CD4-positive, alpha-beta T cell (primary cell): ENCODE measurements around the gene PIGU. TPM values are rescaled to one million over a fixed set of nuclear protein-coding genes. Genes with fewer than 3 reads are reported as not detected.
A peak's percentile ranks its signal among the peaks of the same experiment; 100 is the strongest.

Experiments used
- ATAC-seq: fragments of 200-7000 bp; cut with Tn5 transposase; one replicate; pipeline ENCODE4 v1.10.0; 2022; ENCODE audit warnings: mild to moderate bottlenecking; ENCODE audit not compliant: poor library complexity
- CTCF ChIA-PET: fragments of 350-600 bp; sonication (Branson Sonifier 250); formaldehyde crosslinking; loops from one replicate; lab custom pipeline; 2021; ENCODE audit warnings: antibody characterized with exemption, inconsistent platforms; lab: Charles Lee
- POLR2A ChIA-PET: fragments of 350-600 bp; sonication (Branson Sonifier 250); formaldehyde crosslinking; loops from one replicate; lab custom pipeline; 2021; ENCODE audit warnings: antibody characterized with exemption, inconsistent platforms; lab: Charles Lee
- DNase-seq, 14 experiments: peaks; one replicate each; pipeline ENCODE4 v3.0.0-alpha.2; 2013 to 2020; ENCODE audit warnings: mixed read lengths in 2 of 14
- H3K27ac ChIP-seq, 2 donors: one replicate each; pipeline versions ENCODE4 v1.5.1 to v1.7.0; 2013; ENCODE audit warnings: low read length in 2 of 2, low read depth in 1 of 2, mild to moderate bottlenecking in 1 of 2
- H3K27me3 ChIP-seq, 2 experiments: 1 replicate in 1 of 2; 2 replicates in 1 of 2; pipeline versions ENCODE4 v1.6.1 to v1.7.0; 2013; ENCODE audit warnings: low read length in 2 of 2, control low read depth in 1 of 2, mild to moderate bottlenecking in 1 of 2, moderate library complexity in 1 of 2; ENCODE audit not compliant: insufficient read depth in 2 of 2, control insufficient read depth in 1 of 2
- H3K36me3 ChIP-seq: one replicate; pipeline ENCODE4 v1.6.1; 2013; ENCODE audit warnings: low read length, control low read depth; ENCODE audit not compliant: insufficient read depth
- H3K4me1 ChIP-seq: one replicate; pipeline ENCODE4 v1.6.1; 2013; ENCODE audit warnings: low read length, control low read depth; ENCODE audit not compliant: insufficient read depth
- H3K4me3 ChIP-seq: one replicate; pipeline ENCODE4 v1.5.1; 2013; ENCODE audit warnings: mild to moderate bottlenecking, low read length, moderate library complexity
- H3K9me3 ChIP-seq, 2 experiments: 1 replicate in 1 of 2; 2 replicates in 1 of 2; pipeline versions ENCODE4 v1.6.1 to v1.7.0; 2013; ENCODE audit warnings: low read length in 2 of 2, mild to moderate bottlenecking in 2 of 2, control low read depth in 1 of 2, moderate library complexity in 1 of 2; ENCODE audit not compliant: control insufficient read depth in 1 of 2, insufficient read depth in 1 of 2
- H3K27ac Mint-ChIP-seq: one replicate; pipeline ENCODE4 v1.8.0; 2020; ENCODE audit warnings: mixed read lengths
- H3K27me3 Mint-ChIP-seq: one replicate; pipeline ENCODE4 v1.8.0; 2021; ENCODE audit warnings: mixed read lengths
- H3K36me3 Mint-ChIP-seq: one replicate; pipeline ENCODE4 v1.8.0; 2021; ENCODE audit warnings: low read depth, mixed read lengths
- H3K4me1 Mint-ChIP-seq: one replicate; pipeline ENCODE4 v1.8.0; 2021; ENCODE audit warnings: low read depth, mixed read lengths
- H3K4me3 Mint-ChIP-seq: one replicate; pipeline ENCODE4 v1.8.0; 2020; ENCODE audit warnings: mild to moderate bottlenecking, mixed read lengths
- H3K9me3 Mint-ChIP-seq: one replicate; pipeline ENCODE4 v1.8.0; 2020; ENCODE audit warnings: mixed read lengths
- CTCF ChIP-seq: fragments of 200-600 bp; IDR thresholded peaks from one replicate; pipeline ENCODE4 v1.8.0; 2022; ENCODE audit warnings: antibody characterized with exemption, mild to moderate bottlenecking
- intact Hi-C, 2 experiments: fragments of 100-400 bp; cut with DNase I in 1 of 2; cut with micrococcal nuclease in 1 of 2; formaldehyde crosslinking; loops; one replicate each; pipeline versions ENCODE4 v1.15.1 to v1.9.0; 2023 to 2025; cut with DNase I, micrococcal nuclease
- total RNA-seq, 174 experiments: library from RNA in 2 of 174; stranded (reverse) in 2 of 174; gene quantifications; one replicate each; pipeline ENCODE4 v1.2.3 and lab custom pipeline; 2021 to 2026

The PIGU gene
- total RNA-seq, 2 experiments from 2014 or later, result 4.6 to 5.5 TPM

GRCh38 chr20:34582221-34582620, 94.7 kb downstream of the PIGU start:
- no peak for DNase-seq
- H3K27ac ChIP-seq, result no peak overlapping the region
- no peak for TF ChIP-seq CTCF
- peaks cover 33% of the 10 kb centered on the region for H3K36me3 ChIP-seq
- Mint-ChIP-seq H3K9me3 (no peaks in the 10 kb centered on the region), H3K27me3 (no peaks in the 10 kb centered on the region), H3K4me1 (peaks cover 22% of the 10 kb centered on the region), H3K4me3 (no peak overlapping the region), H3K27ac (peak overlapping the region; percentile 80), H3K36me3 (peaks cover 71% of the 10 kb centered on the region)
- no peaks in the 10 kb centered on the region for H3K27me3 ChIP-seq
- CTCF ChIA-PET, result no interaction called here
- no peaks in the 10 kb centered on the region for H3K9me3 ChIP-seq
- peaks cover 19% of the 10 kb centered on the region for H3K4me1 ChIP-seq
- no peak for ATAC-seq
- intact Hi-C loops, result no loop called here
- POLR2A ChIA-PET, result no interaction called here
- H3K4me3 ChIP-seq, result no peak overlapping the region

- DNase-seq (no peak), ATAC-seq (no peak)
- Mint-ChIP-seq H3K4me1 (peaks cover 22% of the 10 kb centered on the region), H3K36me3 (peaks cover 67% of the 10 kb centered on the region), H3K4me3 (no peak overlapping the region), H3K27ac (peak overlapping the region; percentile 80), H3K9me3 (no peaks in the 10 kb centered on the region), H3K27me3 (no peaks in the 10 kb centered on the region)
- H3K27ac ChIP-seq, result peak overlapping the region in 1 of 2 donors; percentile 0
- H3K36me3 ChIP-seq, result peaks cover 28% of the 10 kb centered on the region
- intact Hi-C loops, result no loop called here
- TF ChIP-seq CTCF, result no peak
- H3K9me3 ChIP-seq, result no peaks in the 10 kb centered on the region
- ChIA-PET CTCF (no interaction called here), POLR2A (interaction anchor here (1.3 kb wide), 1 partner anchor 65 kb away, joined by 4 read pairs; the partner anchor contains the start of gene DYNLRB1)
- H3K4me1 ChIP-seq, result peaks cover 19% of the 10 kb centered on the region
- H3K27me3 ChIP-seq, result no peaks in the 10 kb centered on the region
- no peak overlapping the region for H3K4me3 ChIP-seq
These were observed 95.3 kb downstream of the PIGU start for GRCh38 chr20:34581341-34582184.

GRCh38 chr20:34579979-34580940, 96.6 kb downstream of the PIGU start:
- no peaks in the 10 kb centered on the region for H3K27me3 ChIP-seq
- H3K36me3 ChIP-seq, result peaks cover 24% of the 10 kb centered on the region
- CTCF ChIA-PET, result no interaction called here
- no peak overlapping the region for H3K4me3 Mint-ChIP-seq
- intact Hi-C loops, result no loop called here
- peak overlapping the region; percentile 8 to 70 for H3K27ac ChIP-seq
- H3K36me3 Mint-ChIP-seq, result peaks cover 61% of the 10 kb centered on the region
- no peaks in the 10 kb centered on the region for H3K9me3 ChIP-seq
- DNase-seq (peak in 3 of 14 experiments; percentile 29 to 57 (median 35)), ATAC-seq (peak; percentile 69)
- no peak overlapping the region for H3K4me3 ChIP-seq
- POLR2A ChIA-PET, result interaction anchor here (1.0 to 1.3 kb wide), 2 partner anchors 18 to 64 kb away, joined by 3 to 4 read pairs; partner anchors contain the start of gene DYNLRB1
- TF ChIP-seq CTCF, result no peak
- H3K4me1 Mint-ChIP-seq, result peaks cover 22% of the 10 kb centered on the region
- H3K27ac Mint-ChIP-seq, result peak overlapping the region; percentile 80
- H3K27me3 Mint-ChIP-seq, result no peaks in the 10 kb centered on the region
- peaks cover 19% of the 10 kb centered on the region for H3K4me1 ChIP-seq
- H3K9me3 Mint-ChIP-seq, result no peaks in the 10 kb centered on the region
